GM21723 (cell line): ENCODE measurements around the gene RCC2.
"Not testable (repeated sequence)": the region's sequence is repeated elsewhere in the genome, so short reads cannot be mapped to it uniquely, and the experiment has no call there.

ENCODE experiments used
- ATAC-seq: cut with Tn5 transposase; IDR thresholded peaks from one replicate; pipeline ENCODE4 v1.9.1; 2021; ENCODE audit warnings: mild to moderate bottlenecking, moderate library complexity; ENCODE audit not compliant: unreplicated experiment

RCC2 gene

DNA sequence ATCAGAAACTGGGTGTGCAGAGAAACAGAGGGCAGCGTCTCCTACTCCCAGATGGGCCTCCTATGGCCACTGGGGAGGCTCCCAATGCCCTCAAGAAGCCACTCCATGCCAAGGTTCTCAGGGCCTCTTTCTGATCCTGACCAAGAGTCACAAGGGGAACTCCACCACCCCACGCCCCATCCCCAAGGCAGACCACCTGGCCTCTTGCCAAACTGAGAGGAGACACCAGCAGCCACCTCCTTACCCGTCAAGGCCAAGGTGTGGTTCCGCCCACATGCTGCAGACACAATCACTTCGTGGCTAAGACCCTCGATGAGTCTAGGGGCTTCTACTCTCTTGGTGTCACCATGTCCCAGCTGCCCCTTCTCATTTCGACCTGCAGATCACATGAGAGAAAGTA, 17.0 kb downstream of the RCC2 start:
- no peak for ATAC-seq

DNA sequence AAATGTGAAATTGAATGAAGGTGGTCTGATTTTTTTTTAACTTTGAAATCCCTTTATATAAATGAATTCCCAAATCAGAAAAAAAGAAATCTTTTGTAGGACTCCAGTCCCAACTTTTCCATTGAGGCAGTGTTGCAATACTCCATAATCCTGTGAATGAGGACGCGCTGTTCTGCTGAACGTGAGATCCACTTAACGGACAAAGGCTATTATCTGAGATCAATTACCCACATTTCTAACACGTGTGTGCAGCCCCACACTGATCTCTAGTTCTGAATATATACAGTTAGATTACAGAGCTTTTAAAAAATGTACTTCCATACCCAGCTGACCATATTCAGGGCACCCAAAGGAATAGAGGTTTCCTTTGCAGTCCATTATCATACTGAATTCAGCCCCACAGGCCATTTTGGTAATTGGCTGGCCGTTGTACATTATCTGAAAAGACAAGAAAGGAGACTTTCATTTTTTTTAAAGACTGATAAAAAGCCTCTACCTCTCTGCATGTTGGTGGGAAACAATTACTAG, 19.0 kb downstream of the RCC2 start:
- no peak for ATAC-seq

DNA sequence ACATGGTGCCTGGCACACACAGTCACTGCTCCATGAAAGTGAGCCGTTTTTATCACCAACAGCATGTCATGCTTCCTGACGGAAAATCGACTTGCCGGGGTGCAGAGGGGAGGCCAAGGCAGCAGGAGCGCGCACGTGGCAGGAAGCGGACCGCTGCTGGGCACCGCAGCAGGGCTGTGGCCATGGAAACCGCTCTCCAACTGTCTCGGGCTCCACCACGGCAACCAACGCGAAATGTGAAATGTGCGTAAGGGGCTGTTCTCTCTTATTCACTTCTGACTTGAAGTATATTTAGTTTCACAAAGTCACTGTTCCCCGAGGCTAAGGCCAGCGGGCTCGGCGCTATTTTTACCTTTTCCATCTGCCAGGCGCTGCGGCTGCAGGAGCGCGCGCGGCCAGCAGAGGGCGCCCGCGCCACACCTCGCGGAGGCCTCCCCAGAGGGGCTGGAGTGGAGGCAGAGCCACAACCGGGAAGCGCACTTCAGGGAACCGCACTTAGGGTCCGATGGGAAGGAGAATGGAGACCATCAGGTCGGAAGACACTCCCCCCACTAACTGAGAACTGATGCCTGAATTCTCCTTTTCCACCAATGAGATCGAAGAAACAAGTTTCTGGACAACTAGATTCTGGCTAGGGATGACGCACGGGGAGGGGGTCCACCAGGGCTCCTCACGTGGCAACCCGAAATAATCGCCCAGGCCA, 19.7 kb downstream of the RCC2 start:
- no peak for ATAC-seq

DNA sequence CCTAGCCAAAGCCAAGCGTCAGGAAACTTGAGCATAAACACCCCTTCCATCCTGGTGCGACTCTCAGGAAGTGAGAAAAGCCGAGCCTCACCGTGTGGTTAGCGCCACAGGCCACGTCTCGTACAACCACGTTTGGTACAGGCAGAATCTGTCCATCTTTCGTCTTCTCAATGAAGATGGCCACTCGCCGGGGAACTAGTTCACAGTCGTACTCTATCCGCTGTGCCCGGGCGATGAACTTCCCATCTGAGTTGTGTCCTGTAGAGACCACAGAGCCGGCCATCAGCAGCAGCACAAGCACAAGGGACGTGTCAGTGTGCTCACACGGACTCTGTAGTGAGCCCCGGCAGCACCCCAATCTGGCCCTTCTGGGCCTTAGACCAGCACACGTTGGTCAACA, 23.1 kb downstream of the RCC2 start:
- no peak for ATAC-seq

DNA sequence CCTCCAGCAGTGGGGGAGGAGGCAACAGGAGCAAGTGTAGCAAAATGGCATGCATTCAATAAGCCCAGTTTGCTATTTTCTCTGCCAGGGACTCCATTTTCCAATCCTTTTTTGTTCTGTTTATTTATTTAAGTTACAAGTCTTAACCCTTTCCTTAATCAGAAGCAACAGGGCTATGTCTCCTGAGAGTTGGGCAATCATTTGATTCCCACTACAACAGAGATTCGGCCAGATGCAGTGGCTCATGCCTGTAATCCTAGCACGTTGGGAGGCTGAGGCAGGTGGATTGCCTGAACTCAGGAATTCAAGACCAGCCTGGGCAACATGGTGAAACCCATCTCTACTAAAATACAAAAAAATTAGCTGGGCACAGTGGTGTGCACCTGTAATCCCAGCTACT, 25.5 kb downstream of the RCC2 start:
- ATAC-seq, result no peak

DNA sequence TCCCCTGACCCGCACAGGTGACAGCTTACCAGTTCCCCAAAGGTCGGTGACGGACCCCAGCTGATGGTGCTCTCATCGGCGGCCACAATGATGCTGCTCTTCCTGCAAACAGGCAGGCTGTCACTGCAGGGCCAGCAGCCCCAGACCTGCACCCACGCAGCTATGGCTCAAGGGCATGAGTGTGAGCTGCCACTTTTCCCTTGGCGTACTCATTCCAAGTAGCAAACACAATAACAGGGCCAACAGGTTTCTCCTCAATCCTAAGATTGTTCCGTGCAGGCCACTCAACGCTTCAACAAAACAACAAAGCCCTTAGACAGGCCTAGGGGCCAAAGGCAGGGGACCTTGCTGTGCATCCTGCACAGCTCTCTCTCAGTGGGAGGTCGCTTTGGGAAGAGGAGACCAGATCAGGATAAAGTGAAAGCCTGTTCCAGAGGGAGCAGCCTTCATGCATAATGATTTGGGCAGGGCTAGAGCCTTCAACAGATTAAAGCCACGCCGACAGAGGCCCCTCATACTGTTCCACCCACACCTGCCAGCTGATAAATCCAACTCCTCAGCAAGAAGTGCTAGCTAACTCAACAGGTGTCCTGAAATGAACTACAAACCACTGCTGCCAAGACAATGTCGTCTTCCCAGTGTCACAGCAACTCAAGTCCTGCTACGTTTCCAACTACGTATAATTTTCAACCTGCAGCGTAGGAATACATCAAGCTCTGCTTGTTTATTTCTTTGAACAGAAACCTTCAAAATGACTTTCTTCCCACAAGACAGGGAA, 27.2 kb downstream of the RCC2 start:
- ATAC-seq, result no peak

DNA sequence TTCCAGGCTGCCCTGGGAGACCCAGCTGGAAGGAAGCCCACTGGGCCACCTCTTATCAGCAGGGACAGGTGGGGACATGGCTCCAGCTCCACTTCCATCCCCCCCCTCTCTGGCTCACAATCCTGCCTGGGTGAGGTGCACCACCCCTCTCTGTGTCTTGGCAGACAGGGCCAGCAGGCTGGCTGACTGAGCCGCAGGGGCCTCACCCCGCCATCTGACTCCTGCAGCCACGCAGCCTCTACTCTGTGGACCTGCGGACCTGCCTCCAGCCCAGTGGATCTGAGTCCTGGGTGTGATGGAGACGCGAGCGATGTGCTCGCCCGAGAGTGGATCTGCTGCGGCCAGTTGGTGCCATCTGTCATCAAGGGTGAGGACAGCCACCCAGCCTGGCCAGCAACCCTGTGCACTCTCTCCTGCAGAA, 30.1 kb downstream of the RCC2 start:
- no peak for ATAC-seq

DNA sequence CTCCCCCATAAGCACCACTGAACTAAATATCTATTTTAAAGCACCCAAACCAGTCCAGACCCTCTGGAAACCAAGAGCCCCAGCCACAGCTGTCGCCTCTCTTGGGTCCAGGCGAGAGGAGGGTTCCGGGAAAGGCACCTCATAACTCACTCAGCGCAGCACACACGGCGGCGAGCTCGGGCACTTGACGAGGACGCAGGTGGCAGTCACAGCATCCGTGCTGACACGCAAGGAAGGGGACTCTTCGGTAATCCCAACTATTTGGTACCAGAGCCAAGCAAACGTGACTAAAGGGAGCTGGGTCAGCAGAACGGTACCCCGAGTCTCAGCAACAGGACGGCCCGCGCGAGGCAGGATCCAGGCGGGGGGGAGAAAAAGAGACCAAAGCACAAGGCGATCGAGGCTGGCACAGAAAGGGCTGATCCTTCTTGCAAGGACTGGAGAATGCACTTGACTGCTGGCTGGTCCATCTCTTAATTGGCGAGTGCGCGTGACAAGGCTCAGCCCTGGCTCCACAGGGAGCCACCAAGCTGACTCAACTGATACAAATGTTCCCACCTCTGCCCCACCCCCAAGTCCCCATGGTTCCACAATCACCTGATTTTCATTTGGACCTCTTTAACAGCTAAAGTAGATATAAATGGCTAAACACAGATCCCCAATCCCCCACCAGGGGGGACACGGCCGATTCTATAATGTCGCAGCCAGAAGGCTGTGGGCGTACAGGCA, 31.5 kb downstream of the RCC2 start:
- ATAC-seq, result not testable (repeated sequence)

DNA sequence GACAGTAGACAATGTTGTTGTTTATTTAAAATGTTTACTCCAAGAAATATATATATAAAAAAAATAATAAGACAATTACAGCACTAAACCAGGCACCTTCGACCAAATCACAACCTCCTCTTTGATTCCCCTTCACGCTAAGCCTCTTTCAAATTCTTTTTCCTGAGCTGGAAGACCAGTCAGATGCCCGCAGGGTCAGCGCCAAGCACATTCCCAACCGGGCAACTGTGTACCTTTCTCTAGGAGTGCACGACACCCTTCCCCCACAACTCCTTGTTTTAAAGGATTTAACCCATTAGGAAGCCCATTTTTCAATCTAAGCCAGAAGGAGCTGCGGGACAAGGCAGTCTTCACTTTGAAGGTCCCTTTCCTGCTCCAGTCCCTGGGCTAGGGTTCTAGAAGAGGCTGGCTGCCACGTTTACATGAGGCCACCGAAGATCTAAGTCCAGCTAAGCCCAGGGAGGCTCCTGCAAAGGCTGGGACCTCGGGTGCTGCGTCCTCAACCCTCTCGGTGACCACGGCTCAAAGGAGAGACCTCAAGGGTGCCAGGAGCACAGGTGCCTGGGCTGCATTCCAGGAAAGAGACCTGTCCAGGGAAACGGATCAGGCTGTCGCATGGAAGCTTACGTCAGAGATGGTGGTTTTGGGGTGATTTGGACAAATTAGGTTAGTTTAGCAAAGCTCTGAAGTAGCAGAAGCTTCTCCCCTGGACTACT, 32.6 kb downstream of the RCC2 start:
- not testable (repeated sequence) for ATAC-seq

DNA sequence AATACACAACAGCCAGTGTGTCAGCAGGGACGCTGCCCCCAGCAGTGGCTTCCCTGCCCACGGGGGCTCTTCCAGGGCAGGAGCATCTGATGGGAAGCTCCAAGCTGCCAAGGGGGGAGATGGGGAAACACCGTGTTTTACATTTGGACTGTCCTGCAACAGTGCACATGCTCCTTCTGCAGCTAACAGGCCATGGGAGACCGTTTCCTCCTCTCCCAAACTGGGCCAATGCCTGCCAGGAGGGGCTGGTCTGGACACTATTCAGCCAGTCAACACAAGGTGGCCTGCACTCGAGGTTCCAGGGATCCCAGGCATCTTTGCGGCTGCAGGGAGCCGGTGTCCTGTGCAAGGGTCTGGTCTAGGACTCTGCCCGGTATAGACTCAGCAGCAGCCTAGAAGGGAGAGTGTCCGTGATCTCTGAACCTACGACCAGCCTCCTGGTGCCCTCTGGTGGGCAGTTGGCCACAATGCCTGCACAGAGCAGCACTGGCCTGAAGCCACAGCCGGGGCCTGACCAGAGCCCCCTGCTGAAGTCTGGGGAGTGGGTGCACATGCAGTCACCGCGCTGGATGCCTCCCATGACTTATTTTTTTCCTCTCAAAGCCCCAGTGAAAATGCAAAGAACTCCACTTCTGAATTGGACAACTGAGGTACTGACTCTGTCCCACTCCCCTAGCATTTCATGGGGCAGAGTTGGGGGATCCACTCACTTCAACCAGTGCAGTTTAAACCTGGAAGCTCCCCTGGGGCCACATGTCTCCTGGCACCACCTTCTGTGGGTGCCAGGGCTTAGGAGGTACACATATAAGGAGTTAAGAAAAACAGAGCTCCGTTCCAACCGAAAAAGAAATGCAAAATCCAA, 33.3 kb downstream of the RCC2 start:
- ATAC-seq, result no peak

DNA sequence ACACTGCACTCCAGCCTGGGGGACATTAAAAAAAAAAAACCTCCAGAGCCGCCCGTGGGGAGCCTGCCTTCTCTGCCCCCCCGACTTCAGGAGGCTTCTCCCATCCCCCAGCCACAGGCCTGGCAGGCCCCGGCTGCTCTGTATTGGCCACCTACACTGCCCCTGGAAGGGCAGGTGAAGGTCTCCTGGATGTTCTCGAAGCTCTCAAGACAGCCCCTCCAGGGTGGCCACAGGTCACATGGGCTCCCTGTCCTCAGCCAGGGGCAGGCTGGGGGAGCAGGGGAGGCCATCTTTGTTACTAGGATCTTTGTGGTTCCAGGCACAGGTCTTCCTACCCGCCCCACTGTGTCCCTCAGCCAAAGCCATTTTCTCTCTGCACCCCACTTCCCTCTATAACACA, 34.7 kb downstream of the RCC2 start:
- ATAC-seq, result no peak

DNA sequence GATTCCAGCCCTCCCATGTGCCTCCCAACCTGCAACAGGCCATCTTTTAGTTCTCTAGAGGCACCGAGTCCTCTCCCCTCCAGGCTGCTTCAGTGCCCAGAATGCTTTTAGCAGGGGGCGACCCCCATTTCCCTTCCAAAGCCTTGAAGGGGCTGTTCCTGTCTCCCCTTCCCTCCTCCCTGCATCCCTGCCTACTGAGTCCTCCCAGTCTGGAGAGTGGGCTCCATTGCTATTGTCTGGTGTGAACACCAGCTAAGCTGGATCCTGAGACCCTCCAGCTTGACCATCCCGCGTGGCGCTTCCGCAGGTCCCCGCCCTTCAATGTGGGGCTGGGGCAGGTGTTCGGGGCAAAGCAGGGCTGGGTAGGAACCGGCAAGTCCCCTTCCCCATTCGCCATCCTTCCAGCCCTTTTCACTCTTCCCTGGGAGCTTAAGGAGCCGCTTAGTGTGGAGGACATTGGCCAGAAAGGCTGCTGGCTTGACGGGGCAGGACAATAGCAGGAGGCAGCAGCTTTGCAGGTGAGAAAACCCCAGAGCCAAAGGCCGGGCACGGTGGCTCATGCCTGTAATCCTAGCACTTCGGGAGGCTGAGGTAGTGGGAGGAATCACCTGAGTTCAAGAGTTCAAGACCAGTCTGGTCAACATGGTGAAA, 35.3 kb downstream of the RCC2 start:
- ATAC-seq, result no peak

DNA sequence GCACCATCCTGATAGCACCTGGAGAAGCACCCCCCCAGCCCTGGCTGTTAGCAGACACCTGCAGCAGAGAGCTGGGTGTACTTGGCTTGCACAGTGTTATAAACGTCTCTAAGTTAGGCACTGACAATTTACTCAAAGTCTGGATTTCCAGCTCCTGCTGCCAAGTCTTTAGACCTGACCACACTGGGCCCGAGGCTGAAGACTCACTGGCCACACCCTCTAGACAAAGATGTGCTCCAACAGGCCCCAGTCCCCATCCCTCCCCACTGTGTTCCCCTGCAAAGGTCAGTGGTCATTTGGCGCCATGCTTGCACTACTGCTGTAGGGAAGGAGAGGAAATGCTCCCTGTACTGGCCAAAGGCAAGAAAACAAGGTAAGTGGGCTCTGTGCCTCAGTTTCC, 36.4 kb downstream of the RCC2 start:
- ATAC-seq, result no peak

DNA sequence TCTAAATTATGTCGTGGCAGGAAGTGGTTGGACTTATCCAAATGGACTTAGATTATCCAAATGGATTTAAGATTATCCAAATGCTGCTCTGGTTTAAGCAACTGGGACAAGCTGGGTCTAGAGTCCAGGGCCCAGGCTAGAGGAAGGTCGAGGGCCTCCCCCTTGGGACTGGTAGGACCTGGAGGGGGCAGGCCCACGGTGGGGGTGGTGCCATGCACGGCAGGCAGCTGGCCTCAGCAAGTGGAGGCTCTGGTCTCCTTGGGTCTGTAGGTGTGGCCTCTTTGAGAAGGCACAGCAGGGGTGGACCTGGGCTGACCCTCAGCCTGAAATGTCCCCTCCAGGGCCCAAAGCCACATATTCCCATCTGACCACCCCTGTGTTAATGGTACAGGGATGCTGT, 37.6 kb downstream of the RCC2 start:
- no peak for ATAC-seq

DNA sequence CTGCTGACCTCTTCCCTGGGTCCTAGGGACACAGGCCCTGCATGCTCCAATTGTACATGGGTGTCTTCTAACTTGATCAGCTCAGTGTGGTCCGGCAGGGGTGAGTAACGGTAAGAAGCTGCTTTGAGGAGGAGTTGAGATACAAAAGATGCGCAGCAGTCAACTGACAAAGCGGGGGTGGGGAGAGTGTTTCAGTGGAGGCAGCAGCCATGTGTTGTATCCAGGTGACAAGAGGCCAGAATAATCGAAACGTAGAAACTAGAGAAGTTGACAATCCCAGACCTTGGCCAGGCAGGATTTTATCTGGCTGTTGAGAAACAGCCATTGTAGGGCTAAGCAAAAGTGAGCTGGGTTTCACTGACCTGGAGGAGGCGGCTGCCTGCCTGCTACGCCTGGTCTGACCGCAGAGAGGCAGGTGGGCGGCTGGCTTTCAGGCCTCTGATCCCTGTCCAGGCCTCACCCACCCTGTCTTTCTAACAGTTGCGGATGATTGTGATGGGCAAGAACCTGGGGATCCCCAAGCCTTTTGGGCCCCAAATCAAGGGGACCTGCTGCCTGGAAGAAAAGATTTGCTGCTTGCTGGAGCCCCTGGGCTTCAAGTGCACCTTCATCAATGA, 38.6 kb downstream of the RCC2 start:
- ATAC-seq, result no peak

DNA sequence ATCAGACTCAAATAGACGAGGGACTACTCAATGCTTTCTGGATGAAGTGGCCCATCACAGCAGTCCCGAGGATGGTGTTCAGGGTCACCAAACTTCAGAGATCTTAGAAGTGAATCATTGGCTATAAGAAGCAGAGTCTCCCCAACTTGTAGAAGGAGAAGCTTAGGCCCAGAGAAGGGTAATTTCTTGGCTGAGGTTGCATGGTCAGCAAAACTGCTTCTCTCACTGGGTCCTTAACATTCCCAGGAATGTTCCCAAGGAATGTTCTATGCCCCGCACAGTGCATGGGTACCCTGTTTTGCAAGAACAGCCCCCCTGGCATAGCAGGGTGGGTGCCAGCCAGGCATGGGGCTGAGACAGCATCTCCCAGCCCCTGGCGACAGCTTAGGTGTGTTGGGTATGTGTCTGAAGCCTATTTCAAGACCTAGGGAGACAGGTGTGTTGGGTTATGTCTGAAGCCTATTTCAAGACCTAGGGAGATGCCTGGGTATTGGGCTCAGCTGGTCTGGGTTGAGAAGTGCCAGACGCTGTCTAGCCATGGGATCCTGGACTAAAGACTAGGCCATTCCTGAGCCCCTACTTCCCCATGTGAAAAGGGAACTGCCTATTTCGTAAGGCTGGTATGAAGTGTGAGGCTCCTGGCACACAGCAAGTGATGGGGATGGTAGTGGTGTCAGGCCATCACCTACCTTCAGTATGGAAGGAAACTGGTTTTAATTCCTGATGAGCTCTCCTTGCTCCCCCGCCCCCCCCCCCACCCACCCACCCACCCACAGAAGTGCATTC, 41.4 kb downstream of the RCC2 start:
- ATAC-seq, result no peak

DNA sequence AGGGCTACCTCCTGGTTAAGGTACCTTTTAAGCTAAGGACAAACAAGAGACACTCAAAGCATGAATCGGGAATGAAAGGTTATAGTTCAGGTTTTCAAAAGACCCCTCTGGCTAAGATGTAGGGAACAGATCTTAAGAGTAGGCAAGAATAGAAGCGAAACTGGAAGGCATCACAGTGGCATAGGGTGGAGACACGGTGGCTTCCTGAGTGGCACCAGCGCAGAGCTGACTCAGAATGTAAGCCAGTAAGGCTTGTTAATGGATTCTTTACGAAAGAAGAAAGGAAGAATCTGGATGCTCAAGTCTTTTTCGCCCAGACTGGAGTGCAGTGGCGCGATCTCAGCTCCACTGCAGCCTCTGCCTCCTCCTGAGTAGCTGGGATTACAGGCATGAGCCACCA, 46.2 kb downstream of the RCC2 start:
- no peak for ATAC-seq

DNA sequence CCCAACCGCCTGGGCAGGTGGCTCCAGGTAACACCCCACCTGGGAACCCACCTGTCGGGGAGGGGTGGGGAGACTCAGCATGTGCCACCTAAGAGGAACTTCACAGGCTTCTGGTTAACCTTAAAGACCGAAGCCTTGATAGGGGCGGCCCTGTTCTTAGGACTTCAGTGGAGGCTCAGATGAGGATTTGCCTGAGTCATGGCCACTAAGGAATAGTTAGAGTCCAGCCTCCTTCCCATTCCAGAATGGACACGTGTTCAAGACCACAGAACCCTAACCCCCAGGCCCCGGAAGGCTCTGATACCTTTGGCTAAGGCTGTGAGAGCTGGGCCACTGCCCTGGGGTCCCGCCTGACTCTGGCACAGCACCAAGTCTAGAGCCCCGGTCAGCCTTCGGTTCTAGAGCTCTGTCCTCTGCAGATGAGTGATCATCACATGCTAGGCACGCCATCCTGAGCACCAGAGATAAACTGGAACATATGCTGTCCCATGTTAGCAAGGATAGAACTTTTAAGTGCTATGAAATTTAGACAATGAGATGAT, 47.2 kb downstream of the RCC2 start:
- no peak for ATAC-seq
